Memory B cell (primary cell): ENCODE measurements around the gene LY6G6F.

ENCODE experiments used
- ATAC-seq: fragments of 150-1000 bp; cut with Tn5 transposase; 2 replicates; pipeline ENCODE4 v1.10.0; 2021; ENCODE audit warnings: low read depth, mild to moderate bottlenecking, moderate library complexity
- DNase-seq, 2 donors: peaks; one replicate each; pipeline ENCODE4 v3.0.0; 2022; ENCODE audit warnings: low spot score in 2 of 2
- H3K27ac Mint-ChIP-seq: one replicate; pipeline ENCODE4 v1.8.0; 2022; ENCODE audit warnings: mild to moderate bottlenecking, moderate library complexity, mixed read lengths
- H3K27me3 Mint-ChIP-seq: one replicate; pipeline ENCODE4 v1.8.0; 2022; ENCODE audit warnings: mixed read lengths
- H3K36me3 Mint-ChIP-seq: one replicate; pipeline ENCODE4 v1.8.0; 2022; ENCODE audit warnings: mild to moderate bottlenecking, mixed read lengths
- H3K4me1 Mint-ChIP-seq: one replicate; pipeline ENCODE4 v1.8.0; 2022; ENCODE audit warnings: mixed read lengths
- H3K4me3 Mint-ChIP-seq: one replicate; pipeline ENCODE4 v1.8.0; 2022; ENCODE audit warnings: mild to moderate bottlenecking, moderate library complexity, mixed read lengths
- H3K9me3 Mint-ChIP-seq: one replicate; pipeline ENCODE4 v1.8.0; 2022; ENCODE audit warnings: mixed read lengths

The LY6G6F gene

GRCh38 chr6:31664790-31665500 lies 41.7 kb upstream of the LY6G6F start, which contains the start of gene GPANK1:
Gene GPANK1, minus strand, starts transcription at chr6:31664997. Its CDS starts 519 bp downstream, at chr6:31664478.
- DNase-seq: peak; percentile 75 to 79
- peak; percentile 39 for ATAC-seq
- Mint-ChIP-seq H3K36me3 (peaks cover 21% of the 10 kb centered on the region), H3K27me3 (no peaks in the 10 kb centered on the region), H3K9me3 (no peaks in the 10 kb centered on the region), H3K4me3 (peak within 1 kb of the TSS; percentile 95), H3K4me1 (peaks cover 48% of the 10 kb centered on the region), H3K27ac (peak within 1 kb of the TSS; percentile 97)

- H3K27ac Mint-ChIP-seq: peak within 1 kb of the TSS; percentile 97
Observed at GRCh38 chr6:31665501-31666336, 40.9 kb upstream of the LY6G6F start, which contains the start of gene CSNK2B. Gene CSNK2B, plus strand, starts transcription at chr6:31666080. Its CDS starts 752 bp downstream, at chr6:31666832.

DNA sequence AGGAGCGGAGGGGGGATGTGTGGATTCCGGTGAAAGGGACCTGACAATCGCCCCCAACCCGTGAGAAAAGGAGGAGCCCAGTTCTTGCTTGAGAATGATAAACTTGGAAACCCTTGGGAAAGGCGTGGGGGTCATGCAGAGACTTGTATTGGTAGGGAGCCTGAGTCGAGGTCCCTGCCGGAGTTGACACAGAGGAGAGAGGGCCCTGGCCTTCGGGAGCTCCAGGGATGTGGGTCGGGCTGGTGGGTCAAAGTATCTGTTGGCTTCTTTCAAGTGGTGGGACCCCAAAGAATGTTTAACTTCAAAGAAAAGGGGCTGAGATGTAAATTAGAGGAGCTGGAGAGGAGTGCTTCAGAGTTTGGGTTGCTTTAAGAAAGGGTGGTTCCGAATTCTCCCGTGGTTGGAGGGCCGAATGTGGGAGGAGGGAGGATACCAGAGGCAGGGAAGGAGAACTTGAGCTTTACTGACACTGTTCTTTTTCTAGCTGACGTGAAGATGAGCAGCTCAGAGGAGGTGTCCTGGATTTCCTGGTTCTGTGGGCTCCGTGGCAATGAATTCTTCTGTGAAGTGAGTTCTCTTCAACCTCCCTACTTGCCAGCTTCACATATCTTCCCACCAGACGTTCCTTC lies 40.2 kb upstream of the LY6G6F start:
- Mint-ChIP-seq H3K27ac (peak overlapping the region; percentile 97), H3K27me3 (no peaks in the 10 kb centered on the region), H3K4me1 (peaks cover 37% of the 10 kb centered on the region), H3K9me3 (no peaks in the 10 kb centered on the region), H3K36me3 (peaks cover 24% of the 10 kb centered on the region), H3K4me3 (peak overlapping the region; percentile 95)
- DNase-seq (no peak), ATAC-seq (no peak)

More at GRCh38 chr6:31665501-31666336, 40.9 kb upstream of the LY6G6F start, which contains the start of gene CSNK2B:
- ATAC-seq (peak; percentile 83), DNase-seq (peak; percentile 89 to 94)
- H3K4me3 Mint-ChIP-seq: peak within 1 kb of the TSS; percentile 95
- no peaks in the 10 kb centered on the region for H3K9me3 Mint-ChIP-seq
- H3K4me1 Mint-ChIP-seq: peaks cover 43% of the 10 kb centered on the region
- H3K27me3 Mint-ChIP-seq: no peaks in the 10 kb centered on the region
- peaks cover 21% of the 10 kb centered on the region for H3K36me3 Mint-ChIP-seq

GRCh38 chr6:31669676-31670075 lies 37.0 kb upstream of the LY6G6F start, which contains the start of gene LY6G5B:
Gene LY6G5B, plus strand, starts transcription at chr6:31669976. Its CDS starts 975 bp downstream, at chr6:31670951.
- Mint-ChIP-seq H3K4me1 (peaks cover 18% of the 10 kb centered on the region), H3K36me3 (peaks cover 25% of the 10 kb centered on the region), H3K27me3 (no peaks in the 10 kb centered on the region), H3K27ac (no peak within 1 kb of the TSS), H3K4me3 (no peak within 1 kb of the TSS), H3K9me3 (no peaks in the 10 kb centered on the region)
- ATAC-seq (no peak), DNase-seq (no peak)

GRCh38 chr6:31676322-31676903 lies 30.3 kb upstream of the LY6G6F start:
- ATAC-seq: peak; percentile 63
- Mint-ChIP-seq H3K9me3 (no peaks in the 10 kb centered on the region), H3K4me1 (peaks cover 33% of the 10 kb centered on the region), H3K4me3 (no peak overlapping the region), H3K27ac (peak overlapping the region; percentile 7), H3K27me3 (no peaks in the 10 kb centered on the region), H3K36me3 (peaks cover 11% of the 10 kb centered on the region)
- DNase-seq: no peak

- ATAC-seq (no peak), DNase-seq (no peak)
- Mint-ChIP-seq H3K4me1 (peaks cover 36% of the 10 kb centered on the region), H3K27me3 (no peaks in the 10 kb centered on the region), H3K4me3 (no peak overlapping the region), H3K9me3 (no peaks in the 10 kb centered on the region), H3K27ac (no peak overlapping the region), H3K36me3 (peaks cover 11% of the 10 kb centered on the region)
Observed at GRCh38 chr6:31676904-31677303, 29.8 kb upstream of the LY6G6F start.

DNA sequence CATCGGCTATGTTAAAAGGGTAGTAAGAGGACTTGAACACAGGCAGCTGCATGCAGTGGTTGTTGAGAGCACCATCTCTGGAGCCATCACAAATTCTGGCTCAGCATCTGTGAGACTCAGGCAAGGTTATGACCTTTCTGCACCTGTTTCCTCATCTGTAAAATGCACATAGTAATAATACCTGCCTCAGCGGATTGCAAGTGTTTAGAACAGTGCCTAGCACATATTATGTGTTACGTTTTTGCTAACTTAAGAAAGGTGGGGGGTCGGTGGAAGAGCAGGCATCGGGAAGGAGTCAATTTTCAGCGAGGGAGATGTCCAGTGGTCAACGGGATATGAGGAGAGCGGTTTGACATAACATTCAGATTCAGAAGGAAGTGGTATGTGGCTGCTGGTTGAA lies 28.7 kb upstream of the LY6G6F start:
- no peak overlapping the region for H3K27ac Mint-ChIP-seq
- no peak overlapping the region for H3K4me3 Mint-ChIP-seq
- ATAC-seq: no peak
- DNase-seq: no peak
- peaks cover 36% of the 10 kb centered on the region for H3K4me1 Mint-ChIP-seq
- no peaks in the 10 kb centered on the region for H3K9me3 Mint-ChIP-seq
- no peaks in the 10 kb centered on the region for H3K27me3 Mint-ChIP-seq
- peaks cover 4% of the 10 kb centered on the region for H3K36me3 Mint-ChIP-seq

DNA sequence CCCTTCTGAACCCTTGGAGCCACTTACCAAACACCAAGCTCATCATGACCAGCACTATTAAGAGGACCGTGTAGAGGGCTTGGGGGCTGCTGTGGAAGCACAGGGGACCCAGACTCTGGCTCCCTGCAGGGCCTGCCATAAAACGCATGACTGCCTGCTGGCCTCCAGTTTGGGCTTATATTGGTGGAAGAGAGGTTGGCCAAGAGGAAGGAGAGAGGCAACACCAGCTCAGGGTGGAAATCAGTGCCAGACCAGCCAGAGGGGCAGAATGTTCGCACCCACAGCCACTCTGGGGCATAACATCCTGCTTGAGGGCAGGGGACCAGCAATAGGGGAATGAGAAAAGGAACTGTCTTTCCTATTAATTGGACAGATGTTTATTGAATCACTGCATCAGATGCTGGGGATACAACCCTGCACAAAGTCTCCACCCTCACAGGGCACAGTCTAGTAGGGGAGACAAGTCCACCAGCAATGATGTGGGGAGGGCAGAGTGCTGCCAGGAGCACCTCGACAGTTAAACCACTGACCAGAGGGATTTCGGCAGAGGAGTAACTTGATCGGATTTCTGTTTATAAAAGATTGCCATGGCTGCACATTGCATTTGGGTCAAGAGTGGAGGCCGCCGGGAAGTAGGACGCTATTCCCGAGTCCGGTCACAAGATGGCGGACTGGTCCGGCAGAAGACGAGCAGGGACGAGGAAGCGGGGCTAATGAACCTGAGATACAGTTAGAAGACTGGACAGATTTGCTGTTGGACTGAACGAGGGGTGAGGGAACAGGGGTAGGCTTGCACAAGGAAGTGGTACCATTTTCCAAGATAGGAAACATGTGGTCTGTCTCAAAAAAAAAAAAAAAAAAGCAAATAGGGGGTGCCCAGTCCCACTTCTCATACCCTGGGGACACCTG lies 26.2 kb upstream of the LY6G6F start, which contains the start of gene LY6G5C:
Gene LY6G5C, minus strand, starts transcription at position 842 of the 909 bp plus-strand sequence. Its CDS starts 694 bp downstream, at position 148.
- H3K4me1 Mint-ChIP-seq: peaks cover 34% of the 10 kb centered on the region
- DNase-seq (peak; percentile 51 to 58), ATAC-seq (peak; percentile 71)
- H3K27ac Mint-ChIP-seq: peak within 1 kb of the TSS; percentile 73
- H3K36me3 Mint-ChIP-seq: no peaks in the 10 kb centered on the region
- H3K9me3 Mint-ChIP-seq: no peaks in the 10 kb centered on the region
- H3K4me3 Mint-ChIP-seq: peak within 1 kb of the TSS; percentile 85
- H3K27me3 Mint-ChIP-seq: no peaks in the 10 kb centered on the region

GRCh38 chr6:31681135-31681671 lies 25.5 kb upstream of the LY6G6F start:
- DNase-seq: peak in 1 of 2 donors; percentile 32
- ATAC-seq: peak; percentile 62
- no peaks in the 10 kb centered on the region for H3K9me3 Mint-ChIP-seq
- peaks cover 2% of the 10 kb centered on the region for H3K36me3 Mint-ChIP-seq
- peak overlapping the region; percentile 85 for H3K4me3 Mint-ChIP-seq
- H3K27ac Mint-ChIP-seq: peak overlapping the region; percentile 73
- H3K27me3 Mint-ChIP-seq: no peaks in the 10 kb centered on the region
- peaks cover 33% of the 10 kb centered on the region for H3K4me1 Mint-ChIP-seq

DNA sequence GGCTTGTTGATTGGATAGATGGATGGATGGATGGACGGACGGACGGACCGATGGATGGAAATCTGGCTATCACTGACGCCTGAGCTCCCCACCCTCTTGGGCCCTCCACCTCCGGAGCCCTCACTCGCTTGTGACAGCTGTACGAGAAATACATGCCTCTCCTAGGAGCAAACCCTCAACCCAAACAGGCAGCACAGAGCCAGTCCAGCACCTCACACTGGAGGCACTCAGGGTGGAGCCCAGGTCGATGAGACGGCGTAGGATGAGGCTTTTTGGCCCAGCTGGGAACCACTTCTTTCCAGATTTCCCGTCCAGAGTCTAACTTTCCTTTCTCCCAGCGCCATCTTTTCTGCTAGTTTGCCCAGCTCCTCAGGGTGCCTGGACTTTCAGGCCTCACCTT lies 23.1 kb upstream of the LY6G6F start:
- H3K27ac Mint-ChIP-seq: no peak overlapping the region
- H3K9me3 Mint-ChIP-seq: no peaks in the 10 kb centered on the region
- H3K4me1 Mint-ChIP-seq: peaks cover 15% of the 10 kb centered on the region
- no peak for ATAC-seq
- H3K4me3 Mint-ChIP-seq: no peak overlapping the region
- peaks cover 13% of the 10 kb centered on the region for H3K36me3 Mint-ChIP-seq
- no peak for DNase-seq
- no peaks in the 10 kb centered on the region for H3K27me3 Mint-ChIP-seq

DNA sequence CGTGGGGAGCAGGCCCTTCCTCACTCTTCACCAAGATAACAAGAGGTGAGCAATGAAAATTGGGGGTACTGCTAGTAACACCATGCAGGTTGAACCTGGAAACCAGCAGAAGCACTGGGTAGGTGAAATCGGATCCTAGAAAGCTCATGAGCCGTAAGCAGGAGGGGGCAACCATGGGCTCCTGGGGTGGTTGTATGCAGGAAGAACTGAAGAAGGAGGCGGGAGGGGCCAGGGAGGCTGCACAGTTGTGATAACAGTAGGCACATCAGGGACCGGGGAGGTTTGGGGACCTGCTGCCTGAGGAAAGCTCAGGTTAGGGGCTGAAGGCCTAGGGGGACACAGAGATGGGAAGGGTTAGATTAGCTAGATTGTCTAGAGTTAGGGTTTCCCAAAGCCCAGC lies 20.2 kb upstream of the LY6G6F start:
- ATAC-seq: no peak
- Mint-ChIP-seq H3K27me3 (no peaks in the 10 kb centered on the region), H3K27ac (no peak overlapping the region), H3K4me1 (peaks cover 25% of the 10 kb centered on the region), H3K36me3 (peaks cover 16% of the 10 kb centered on the region), H3K4me3 (no peak overlapping the region), H3K9me3 (no peaks in the 10 kb centered on the region)
- no peak for DNase-seq

DNA sequence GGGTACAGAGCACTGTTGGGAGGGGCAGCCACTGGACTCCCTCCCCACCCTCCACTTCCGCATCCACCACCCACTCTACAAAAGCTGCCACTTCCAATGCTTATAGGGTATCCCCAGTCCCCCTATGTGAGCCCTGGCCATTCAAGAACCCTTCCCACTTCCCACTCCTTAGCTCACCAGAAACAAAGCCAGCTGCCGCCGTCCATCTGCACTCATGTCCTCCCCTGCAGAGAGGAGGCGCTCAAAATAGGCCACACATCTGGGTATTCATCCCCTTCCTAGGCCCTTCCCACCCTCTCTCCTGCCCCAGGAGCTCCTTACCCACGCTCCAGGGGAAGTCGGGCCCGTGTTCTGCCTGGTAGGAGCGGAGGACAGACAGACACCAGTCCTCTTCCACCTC lies 19.3 kb upstream of the LY6G6F start:
- H3K36me3 Mint-ChIP-seq: peaks cover 17% of the 10 kb centered on the region
- no peaks in the 10 kb centered on the region for H3K27me3 Mint-ChIP-seq
- no peak overlapping the region for H3K27ac Mint-ChIP-seq
- DNase-seq (no peak), ATAC-seq (no peak)
- no peak overlapping the region for H3K4me3 Mint-ChIP-seq
- H3K9me3 Mint-ChIP-seq: no peaks in the 10 kb centered on the region
- peaks cover 23% of the 10 kb centered on the region for H3K4me1 Mint-ChIP-seq
